Smooth muscle cell (in vitro differentiated cells): ENCODE measurements around the gene DCST2. TPM values are rescaled to one million over a fixed set of nuclear protein-coding genes. Genes with fewer than 3 reads are reported as not detected.
A peak's percentile ranks its signal among the peaks of the same experiment; 100 is the strongest.

Experiments used
- DNase-seq: peaks from one replicate; lab custom pipeline; 2025; ENCODE audit not compliant: unreplicated experiment; lab: John Stamatoyannopoulos, UW
- H2AFZ ChIP-seq: fragments of 200-600 bp; sonication (generic); 2 replicates; pipeline ENCODE4 v1.6.0; 2016; ENCODE audit warnings: antibody characterized with exemption, low read depth, mild to moderate bottlenecking
- H3F3A ChIP-seq: fragments of 200-600 bp; sonication (generic); 2 replicates; pipeline ENCODE4 v1.6.0; 2017; ENCODE audit warnings: antibody characterized with exemption, low read depth
- H3K27ac ChIP-seq: fragments of 200-600 bp; sonication (generic); 2 replicates; pipeline ENCODE4 v1.5.1; 2016; ENCODE audit warnings: low read depth, mild to moderate bottlenecking
- H3K27me3 ChIP-seq: fragments of 200-600 bp; sonication (generic); 2 replicates; pipeline ENCODE4 v1.6.1; 2016; ENCODE audit warnings: low read depth, mild to moderate bottlenecking
- H3K36me3 ChIP-seq: fragments of 200-600 bp; sonication (generic); 2 replicates; pipeline ENCODE4 v1.5.1; 2016; ENCODE audit warnings: low read depth
- H3K4me1 ChIP-seq: fragments of 200-600 bp; sonication (generic); 2 replicates; pipeline ENCODE4 v1.5.1; 2016; ENCODE audit warnings: low read depth
- H3K4me2 ChIP-seq: fragments of 200-600 bp; sonication (generic); 2 replicates; pipeline ENCODE4 v1.6.0; 2016; ENCODE audit warnings: mild to moderate bottlenecking
- H3K4me3 ChIP-seq: fragments of 200-600 bp; sonication (generic); 2 replicates; pipeline ENCODE4 v1.5.1; 2016; ENCODE audit warnings: mild to moderate bottlenecking
- H3K79me2 ChIP-seq: fragments of 200-600 bp; sonication (generic); 2 replicates; pipeline ENCODE4 v1.6.0; 2016; ENCODE audit warnings: low read depth, mild to moderate bottlenecking
- H3K9ac ChIP-seq: fragments of 200-600 bp; sonication (generic); 2 replicates; pipeline ENCODE4 v1.6.0; 2016; ENCODE audit warnings: low read depth
- H3K9me3 ChIP-seq: fragments of 200-600 bp; sonication (generic); replicated peaks from 2 replicates; pipeline ENCODE4 v1.5.1; 2016; ENCODE audit warnings: low read depth
- H4K20me1 ChIP-seq: fragments of 200-600 bp; sonication (generic); 2 replicates; pipeline ENCODE4 v1.6.0; 2016; ENCODE audit warnings: low read depth
- WGBS: methylation state at CpG from one replicate; pipeline ENCODE4 v1.1.7; 2016; ENCODE audit warnings: low lambda C conversion rate; 5-methylcytosine and 5-hydroxymethylcytosine counted together
- polyA plus RNA-seq: library from polyadenylated mRNA; unstranded; fragments of >200 nt; fragmentation: Nextera tagmentation; extraction: Ambion mirVana; gene quantifications from 2 replicates; pipeline ENCODE4 v1.2.1, GENCODE V29; 2016
- total RNA-seq: library from RNA; depleted of rRNA; stranded (reverse); fragments of >200 nt; gene quantifications from 2 replicates; pipeline ENCODE4 v1.2.3, GENCODE V29; 2014
- TF ChIP-seq, protein P1 (sequence below): fragments of 200-600 bp; sonication (generic); IDR thresholded peaks from 2 replicates; pipeline ENCODE4 v1.5.1; 2017; ENCODE audit warnings: borderline replicate concordance, mild to moderate bottlenecking, antibody characterized with exemption; ENCODE audit not compliant: insufficient read depth, poor library complexity, severe bottlenecking

DCST2 gene
- total RNA-seq, result 1.1 TPM in 1 of 2 replicates, not detected in the other
- polyA plus RNA-seq, result 1.2 and 1.3 TPM in 2 replicates

- H3K4me1 ChIP-seq, result no peaks in the 10 kb centered on the region
- H3K4me2 ChIP-seq, result no peak within 1 kb of the TSS
- H3K36me3 ChIP-seq, result no peaks in the 10 kb centered on the region
Measured at GRCh38 chr1:155033524-155033923, at the start of gene DCST2, which contains the start of gene DCST1. Gene DCST2, minus strand, starts transcription at chr1:155033781. Its CDS starts 80 bp downstream, at chr1:155033701. Gene DCST1, plus strand, starts transcription at chr1:155033824. Its CDS starts 213 bp downstream, at chr1:155034037.

DNA sequence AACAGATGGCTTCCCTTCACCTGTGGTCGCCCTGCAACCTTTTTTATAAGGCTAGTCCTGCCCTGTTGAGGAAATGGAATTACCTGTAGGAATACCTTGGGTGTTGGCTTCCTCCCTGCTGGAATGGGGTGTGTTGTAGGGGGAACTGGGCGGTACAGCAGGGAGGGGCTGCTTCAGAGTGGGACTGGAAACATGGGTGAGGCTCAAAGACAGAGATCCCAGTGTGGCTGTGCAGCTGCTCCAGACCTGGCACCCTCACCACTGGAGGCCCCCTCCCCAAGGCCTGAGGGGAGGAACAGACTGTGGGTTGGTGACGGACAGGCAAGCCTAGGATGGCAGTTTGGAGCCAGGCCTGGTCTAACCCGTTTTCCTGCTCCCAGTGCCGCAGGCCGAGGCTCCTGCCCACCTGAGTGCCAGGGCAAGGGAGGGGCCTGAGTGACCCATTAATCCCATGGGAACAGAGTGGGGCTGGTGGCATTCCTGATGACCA lies 49.5 kb upstream of the DCST2 start:
- TF ChIP-seq, protein P1, sequence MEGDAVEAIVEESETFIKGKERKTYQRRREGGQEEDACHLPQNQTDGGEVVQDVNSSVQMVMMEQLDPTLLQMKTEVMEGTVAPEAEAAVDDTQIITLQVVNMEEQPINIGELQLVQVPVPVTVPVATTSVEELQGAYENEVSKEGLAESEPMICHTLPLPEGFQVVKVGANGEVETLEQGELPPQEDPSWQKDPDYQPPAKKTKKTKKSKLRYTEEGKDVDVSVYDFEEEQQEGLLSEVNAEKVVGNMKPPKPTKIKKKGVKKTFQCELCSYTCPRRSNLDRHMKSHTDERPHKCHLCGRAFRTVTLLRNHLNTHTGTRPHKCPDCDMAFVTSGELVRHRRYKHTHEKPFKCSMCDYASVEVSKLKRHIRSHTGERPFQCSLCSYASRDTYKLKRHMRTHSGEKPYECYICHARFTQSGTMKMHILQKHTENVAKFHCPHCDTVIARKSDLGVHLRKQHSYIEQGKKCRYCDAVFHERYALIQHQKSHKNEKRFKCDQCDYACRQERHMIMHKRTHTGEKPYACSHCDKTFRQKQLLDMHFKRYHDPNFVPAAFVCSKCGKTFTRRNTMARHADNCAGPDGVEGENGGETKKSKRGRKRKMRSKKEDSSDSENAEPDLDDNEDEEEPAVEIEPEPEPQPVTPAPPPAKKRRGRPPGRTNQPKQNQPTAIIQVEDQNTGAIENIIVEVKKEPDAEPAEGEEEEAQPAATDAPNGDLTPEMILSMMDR, result no peak

More at GRCh38 chr1:155033524-155033923, at the start of gene DCST2, which contains the start of gene DCST1:
- WGBS, result 96% methylated on average over 9 of the region's 9 CpGs
- Histone ChIP-seq H4K20me1 (no peaks in the 10 kb centered on the region), H2AFZ (no peak within 1 kb of the TSS), H3K27ac (no peak within 1 kb of the TSS), H3F3A (no peaks in the 10 kb centered on the region), H3K4me3 (no peak within 1 kb of the TSS), H3K9ac (no peak within 1 kb of the TSS), H3K79me2 (no peaks in the 10 kb centered on the region), H3K27me3 (no peaks in the 10 kb centered on the region), H3K9me3 (no peaks in the 10 kb centered on the region)
- DNase-seq, result no peak
- TF ChIP-seq, protein P1, result no peak

DNA sequence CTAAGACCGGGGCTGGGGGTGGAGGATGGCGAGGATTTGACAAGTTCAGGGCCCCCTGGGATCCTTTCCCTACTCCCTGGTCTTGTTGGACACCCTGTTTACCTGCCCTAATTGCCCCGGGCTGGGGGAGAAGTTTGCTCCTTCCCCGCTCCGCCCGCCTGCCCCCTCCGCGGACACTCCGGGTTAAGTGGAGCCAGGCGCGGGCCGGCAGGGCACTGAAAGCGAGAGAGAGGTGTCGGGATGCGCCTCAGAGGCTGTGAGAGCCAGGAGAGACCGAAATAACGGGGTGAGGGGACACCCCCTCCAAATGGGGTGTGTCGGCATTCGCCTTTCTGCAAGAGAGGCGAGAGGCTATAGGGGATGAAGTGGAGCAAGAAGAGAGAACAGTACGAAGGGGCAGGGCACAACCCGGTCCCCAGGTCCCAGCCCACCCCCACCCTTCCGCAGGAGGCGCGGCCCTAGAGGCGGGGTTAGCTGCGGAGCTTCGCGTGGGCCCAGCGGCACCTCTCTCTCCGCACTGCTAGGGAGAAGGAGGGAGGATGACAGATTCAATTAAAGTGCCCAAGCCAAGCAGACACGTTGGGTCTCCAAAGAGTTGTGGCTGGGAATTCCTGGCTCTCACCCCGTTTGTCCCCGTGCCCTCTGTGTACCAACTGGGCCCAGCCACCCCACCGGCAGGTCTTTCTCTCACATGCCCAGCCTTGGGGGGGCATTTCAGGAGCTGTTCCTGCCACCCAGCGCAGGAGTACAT lies 48.9 kb upstream of the DCST2 start:
- no peak overlapping the region for H3K27ac ChIP-seq
- peak overlapping the region; percentile 60 for H3K4me3 ChIP-seq
- no peaks in the 10 kb centered on the region for H3K36me3 ChIP-seq
- peaks cover 7% of the 10 kb centered on the region for H3F3A ChIP-seq
- H3K79me2 ChIP-seq, result no peaks in the 10 kb centered on the region
- 12% methylated on average over 36 of the region's 36 CpGs for WGBS
- H3K4me2 ChIP-seq, result peak overlapping the region; percentile 97
- no peak for DNase-seq
- no peak overlapping the region for H2AFZ ChIP-seq
- H3K27me3 ChIP-seq, result peaks cover 53% of the 10 kb centered on the region
- peaks cover 14% of the 10 kb centered on the region for H4K20me1 ChIP-seq
- H3K4me1 ChIP-seq, result peaks cover 35% of the 10 kb centered on the region
- no peaks in the 10 kb centered on the region for H3K9me3 ChIP-seq
- H3K9ac ChIP-seq, result no peak overlapping the region
- TF ChIP-seq, protein P1, result no peak

More for the DNA sequence above, 49.5 kb upstream of the DCST2 start:
- Histone ChIP-seq H3K9me3 (no peaks in the 10 kb centered on the region), H2AFZ (no peak overlapping the region), H3K9ac (no peak overlapping the region), H3K27me3 (peaks cover 53% of the 10 kb centered on the region), H3K79me2 (no peaks in the 10 kb centered on the region), H3K27ac (no peak overlapping the region), H3K4me1 (peaks cover 35% of the 10 kb centered on the region), H3K36me3 (no peaks in the 10 kb centered on the region), H3K4me2 (no peak overlapping the region), H3F3A (peaks cover 7% of the 10 kb centered on the region), H3K4me3 (no peak overlapping the region), H4K20me1 (peaks cover 14% of the 10 kb centered on the region)
- DNase-seq, result no peak
- 51% methylated on average over 6 of the region's 6 CpGs for WGBS
